ENCODE data around the gene ACOT7.

ACOT7 gene

DNA sequence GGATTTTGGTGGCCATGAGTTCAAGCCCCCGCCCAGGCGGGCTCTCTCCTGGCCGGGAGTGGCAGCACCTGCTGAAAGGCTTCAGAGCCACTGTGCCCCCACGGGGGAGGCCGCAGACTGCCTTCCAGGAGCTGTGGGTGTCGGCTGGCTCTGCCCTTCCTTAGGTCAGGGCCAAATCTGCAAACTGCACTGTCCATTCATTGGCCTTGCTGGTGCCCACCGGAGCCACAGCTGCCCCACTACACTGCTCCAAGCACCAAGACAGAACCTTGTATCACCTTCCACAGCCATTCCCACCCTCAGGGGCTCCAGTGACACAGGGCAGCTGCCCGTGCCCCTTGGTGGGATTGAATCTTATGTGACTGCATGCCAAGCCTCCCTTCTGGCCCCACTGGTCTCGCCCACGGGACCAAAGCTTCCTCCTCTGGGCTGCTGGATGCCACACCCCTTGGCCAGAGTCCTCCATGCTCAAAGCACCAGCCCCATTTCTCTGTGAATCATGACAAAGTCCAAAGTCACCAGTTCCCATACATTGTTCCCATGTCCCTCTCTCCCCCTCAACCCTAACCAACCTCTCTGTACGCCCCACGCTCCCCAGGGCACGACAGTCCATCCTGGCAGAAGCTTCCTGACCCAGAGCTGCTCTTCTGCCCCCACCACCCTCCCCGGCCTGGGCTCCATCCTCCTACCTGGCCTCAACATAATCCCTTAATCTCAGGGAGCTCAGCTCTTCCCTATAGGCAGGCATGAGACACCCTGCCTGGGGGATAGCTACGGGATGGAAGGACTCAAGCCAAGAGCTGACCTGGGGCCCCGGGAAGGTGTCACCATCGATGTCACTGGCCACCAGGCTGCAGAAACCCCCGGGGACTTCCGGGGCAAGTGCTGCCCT, 111.8 kb downstream of the ACOT7 start:
- no peak for TF ChIP-seq ZNF274 (IDR thresholded peaks at IDR 0.05; ENCODE audit: low read depth, low read length)
- H3K4me3 ChIP-seq (ENCODE audit: low read length) = no peak overlapping the region

DNA sequence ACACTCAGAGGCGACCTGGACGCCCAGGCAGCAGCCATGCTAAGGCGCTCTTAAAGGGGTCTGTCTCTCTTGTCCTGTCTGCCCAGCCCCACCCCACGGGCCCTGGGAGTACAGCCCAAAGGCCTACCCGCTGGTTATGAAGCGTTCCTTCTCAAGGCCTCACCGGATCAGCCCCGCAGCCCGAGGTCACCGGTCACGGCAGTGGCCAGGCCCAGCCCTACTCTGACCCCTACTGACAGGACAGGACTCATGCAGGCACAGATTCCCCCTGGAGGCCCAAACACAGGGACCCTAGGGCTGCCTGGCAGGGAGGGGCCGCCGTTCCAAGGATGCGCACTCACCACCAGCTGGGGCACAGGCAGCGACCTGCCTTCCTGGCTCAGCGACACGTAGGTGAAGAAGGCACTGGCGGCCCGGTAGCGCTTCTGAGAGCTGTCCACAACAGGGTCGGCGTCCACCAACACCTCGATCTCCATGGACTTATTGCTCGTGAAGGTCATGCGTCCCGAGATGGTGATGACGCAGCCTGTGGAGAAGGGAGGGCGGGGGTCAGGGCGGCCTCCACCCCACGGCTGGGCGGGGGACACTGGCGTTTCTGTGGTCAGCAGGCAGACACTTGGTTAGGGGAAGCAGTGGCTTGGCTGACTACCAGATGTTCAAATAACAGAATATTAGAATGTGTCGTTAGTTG, 112.7 kb downstream of the ACOT7 start:
- no peak for TF ChIP-seq ZNF274 (IDR thresholded peaks at IDR 0.05; ENCODE audit: low read depth, low read length)
- no peak overlapping the region for H3K4me3 ChIP-seq (ENCODE audit: low read length)

DNA sequence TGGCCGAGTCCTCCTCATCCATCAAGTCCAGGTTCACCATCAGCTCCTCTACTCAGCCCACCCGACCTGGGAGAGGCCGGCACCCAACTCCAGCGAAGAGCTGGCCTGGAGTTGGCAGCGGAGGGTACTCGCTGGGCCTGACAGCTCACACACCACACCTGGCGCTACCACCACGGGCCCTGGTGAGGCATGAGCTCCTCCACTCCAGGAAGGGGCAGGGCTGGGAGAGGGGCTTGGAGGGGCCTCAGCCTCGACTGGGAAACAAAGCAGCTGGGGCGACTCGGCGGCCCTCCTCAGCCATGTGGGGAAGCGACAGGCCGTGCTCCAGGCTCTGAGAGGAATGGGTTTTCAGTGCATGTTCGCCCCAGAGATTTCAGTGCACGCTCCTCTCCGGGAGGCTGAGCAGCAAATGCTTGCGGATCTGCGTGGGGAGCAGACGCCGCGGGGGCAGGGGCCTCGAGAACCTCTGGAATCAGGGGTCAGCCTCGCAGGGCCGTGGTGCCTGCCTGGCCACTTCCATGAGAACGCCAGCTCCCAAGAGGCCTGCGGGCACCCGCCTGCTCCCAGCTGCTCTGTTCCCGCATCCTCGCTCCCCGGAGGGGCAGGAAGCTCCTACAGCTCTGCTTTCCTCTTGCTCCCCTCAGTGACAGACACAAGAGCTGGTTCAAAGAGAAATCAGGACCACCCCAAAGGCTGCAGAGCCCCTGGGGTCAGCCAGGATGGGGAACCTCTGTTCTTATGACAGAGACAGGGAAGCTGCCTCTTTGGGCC, 113.8 kb downstream of the ACOT7 start:
- no peak overlapping the region for H3K4me3 ChIP-seq (ENCODE audit: low read length)

DNA sequence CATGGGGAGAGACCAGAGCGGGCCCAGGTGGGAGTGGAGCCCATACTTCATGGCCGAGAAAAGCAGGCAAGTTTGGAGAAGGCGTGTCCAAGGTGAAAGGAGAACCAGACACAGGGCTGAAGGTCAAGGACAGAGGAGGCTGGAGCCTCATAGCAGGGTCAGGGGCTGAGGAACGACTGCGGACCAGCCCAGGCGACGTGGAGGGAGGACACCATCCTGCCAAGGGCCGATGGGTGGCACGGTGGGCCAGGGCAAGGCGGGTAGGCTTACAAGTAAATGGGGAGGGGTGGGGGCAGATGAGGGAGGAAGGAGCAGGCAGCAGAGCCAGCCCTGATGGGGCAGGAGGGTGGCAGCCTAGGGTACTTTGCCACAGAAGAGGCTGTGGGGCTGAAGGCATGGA, 114.5 kb downstream of the ACOT7 start:
- H3K4me3 ChIP-seq (ENCODE audit: low read length) = no peak overlapping the region
- no peak for TF ChIP-seq ZNF274 (IDR thresholded peaks at IDR 0.05; ENCODE audit: low read depth, low read length)

More for the DNA sequence above, 113.8 kb downstream of the ACOT7 start:
- no peak for TF ChIP-seq ZNF274 (IDR thresholded peaks at IDR 0.05; ENCODE audit: low read depth, low read length)

DNA sequence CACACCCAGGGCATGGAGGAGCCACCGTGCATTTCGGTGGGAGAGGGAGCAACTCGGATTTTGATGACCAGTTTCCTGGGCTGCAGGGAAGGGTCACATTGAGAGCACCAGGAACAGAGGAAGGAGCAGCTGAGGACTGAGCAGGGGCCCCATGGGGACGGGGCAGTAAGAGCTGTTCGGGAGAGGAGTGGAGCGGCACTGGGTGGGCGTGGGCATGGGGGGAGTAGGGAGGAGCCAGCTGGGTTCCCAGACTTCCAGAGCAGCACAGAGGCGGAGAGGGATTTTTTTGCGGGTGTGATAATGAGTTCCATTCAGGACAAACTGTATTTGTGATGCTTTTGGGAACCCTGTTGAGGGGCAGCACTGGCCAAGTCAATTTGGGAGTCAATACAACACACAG, 115.3 kb downstream of the ACOT7 start:
- no peak for TF ChIP-seq ZNF274 (IDR thresholded peaks at IDR 0.05; ENCODE audit: low read depth, low read length)
- H3K4me3 ChIP-seq (ENCODE audit: low read length) = no peak overlapping the region

DNA sequence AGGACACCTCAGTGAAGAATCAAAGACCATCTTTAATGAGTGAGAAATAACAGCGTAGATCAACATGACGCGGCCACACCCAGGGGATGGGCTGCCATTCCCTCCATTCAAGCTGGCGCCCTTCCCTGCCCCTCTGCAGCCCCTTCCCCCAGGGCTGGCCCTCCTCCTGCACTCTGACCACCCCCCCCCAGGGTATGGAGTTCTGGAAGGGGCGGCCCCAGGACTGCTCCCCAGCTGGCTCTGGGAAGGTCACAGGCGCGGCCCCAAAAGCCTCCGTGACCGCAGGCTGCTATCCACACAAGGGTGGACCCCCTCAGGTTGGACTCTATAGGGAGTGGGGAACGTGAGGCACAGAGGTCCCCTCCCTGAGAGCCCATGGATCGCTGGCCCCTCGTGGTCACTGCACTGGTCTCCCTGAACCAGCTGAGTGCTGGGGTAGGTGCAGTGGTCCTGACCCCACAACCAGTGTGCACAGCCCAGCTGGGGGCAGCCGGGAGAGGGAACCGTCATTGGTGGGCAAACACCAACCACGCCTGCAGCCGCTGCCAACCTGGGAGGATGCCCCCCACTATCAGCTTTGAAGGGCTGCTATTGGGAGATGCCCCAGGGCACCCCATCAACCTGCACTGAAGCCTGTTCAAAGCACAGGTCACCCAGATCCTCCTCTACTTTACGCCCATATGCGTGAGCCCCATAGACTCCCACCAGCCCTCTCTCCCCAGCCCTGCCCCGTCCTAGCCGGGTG, 116.6 kb downstream of the ACOT7 start:
- TF ChIP-seq ZNF274 (IDR thresholded peaks at IDR 0.05; ENCODE audit: low read depth, low read length) = no peak
- no peak overlapping the region for H3K4me3 ChIP-seq (ENCODE audit: low read length)

DNA sequence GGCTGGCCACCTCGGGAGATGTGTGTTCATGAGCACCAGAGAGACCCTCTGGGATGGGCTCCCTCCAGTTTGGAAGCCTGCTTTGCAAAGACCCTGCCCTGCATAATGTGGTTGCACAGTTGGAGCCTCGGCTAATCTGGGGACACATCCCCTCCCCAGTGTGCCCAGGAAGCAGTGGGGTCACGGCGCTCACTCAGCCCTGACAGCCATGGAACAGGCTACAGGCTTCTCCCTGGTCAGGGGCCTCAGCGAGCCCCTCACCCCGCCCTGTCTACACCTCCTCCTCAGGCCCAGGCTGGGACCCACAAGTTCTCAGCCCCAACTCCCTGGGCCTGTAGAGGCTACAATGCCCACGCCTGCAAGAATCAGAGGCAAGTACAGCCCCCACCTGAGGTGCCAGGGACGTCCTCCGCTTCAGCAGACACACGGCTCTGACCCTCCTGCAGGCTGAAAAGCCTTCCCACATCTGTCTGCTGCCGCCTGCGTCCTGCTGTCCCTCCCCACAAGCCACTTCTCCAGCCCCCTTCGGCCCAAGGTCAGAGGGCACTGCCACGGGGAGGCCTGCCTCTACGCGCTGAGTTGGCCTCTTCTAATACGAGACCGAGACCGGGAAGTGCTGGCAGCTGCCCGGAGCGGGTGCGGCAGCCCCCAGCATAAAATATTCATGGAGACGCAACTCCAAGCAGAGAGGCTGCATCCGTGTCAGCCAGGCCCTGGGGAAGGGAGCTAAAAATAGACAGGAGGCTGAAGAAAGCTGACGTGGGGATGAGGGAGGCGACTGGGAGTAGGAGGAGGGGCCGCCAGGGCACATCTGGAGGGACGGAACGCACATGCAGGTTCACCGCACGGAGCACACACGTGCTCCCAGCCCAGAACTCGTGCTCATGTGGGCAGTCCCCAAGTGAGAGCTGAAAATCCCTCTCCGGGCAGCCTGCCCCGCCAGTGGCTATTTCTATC, 117.5 kb downstream of the ACOT7 start:
- no peak overlapping the region for H3K4me3 ChIP-seq (ENCODE audit: low read length)
- no peak for TF ChIP-seq ZNF274 (IDR thresholded peaks at IDR 0.05; ENCODE audit: low read depth, low read length)

DNA sequence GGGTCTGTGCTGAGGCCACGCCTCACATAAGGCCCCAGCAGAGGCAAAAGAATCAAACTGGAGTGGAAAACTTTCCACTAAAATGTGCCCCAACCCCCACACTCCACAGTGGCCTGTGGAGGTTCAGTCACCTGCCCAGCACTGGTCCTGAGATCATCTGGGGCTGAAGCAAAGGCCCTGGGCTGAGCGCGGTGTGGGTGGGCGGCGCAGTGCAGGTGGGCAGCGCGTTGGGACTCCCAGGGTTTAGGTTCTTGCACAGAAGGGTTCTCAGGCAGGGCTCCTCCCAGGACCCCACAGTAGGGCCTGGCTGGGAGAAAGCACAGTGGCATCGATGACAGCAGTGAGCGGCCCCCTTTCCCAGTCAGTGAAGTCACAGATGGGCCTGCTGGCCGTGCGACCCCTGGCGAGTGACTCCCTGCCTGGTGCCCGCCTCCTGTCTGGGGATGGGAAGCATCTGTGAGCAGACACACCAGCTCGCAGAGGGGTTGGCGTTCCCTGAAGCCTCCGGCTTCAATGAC, 118.9 kb downstream of the ACOT7 start:
- no peak overlapping the region for H3K4me3 ChIP-seq (ENCODE audit: low read length)
- TF ChIP-seq ZNF274 (IDR thresholded peaks at IDR 0.05; ENCODE audit: low read depth, low read length) = no peak

DNA sequence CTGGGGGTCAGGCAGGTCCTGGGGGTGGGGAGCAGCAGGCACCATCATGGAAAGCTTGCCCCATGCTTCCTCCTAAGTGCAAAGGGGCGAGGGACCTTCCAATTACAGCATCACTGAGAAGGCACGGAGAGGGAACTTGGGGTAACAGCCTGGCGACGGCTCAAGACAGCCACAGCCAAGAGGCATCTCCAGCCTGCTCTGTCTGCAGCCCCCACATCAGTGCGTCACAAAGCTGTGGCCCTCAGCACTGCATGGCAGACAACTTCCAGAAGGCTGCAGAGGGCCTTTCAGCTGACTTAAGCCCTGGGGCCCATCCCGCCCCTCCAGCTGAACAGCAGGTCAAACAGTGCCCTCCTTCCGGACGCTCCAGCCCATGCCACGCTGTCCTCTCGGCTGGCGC, 119.5 kb downstream of the ACOT7 start:
- no peak for TF ChIP-seq ZNF274 (IDR thresholded peaks at IDR 0.05; ENCODE audit: low read depth, low read length)
- H3K4me3 ChIP-seq (ENCODE audit: low read length) = no peak overlapping the region

DNA sequence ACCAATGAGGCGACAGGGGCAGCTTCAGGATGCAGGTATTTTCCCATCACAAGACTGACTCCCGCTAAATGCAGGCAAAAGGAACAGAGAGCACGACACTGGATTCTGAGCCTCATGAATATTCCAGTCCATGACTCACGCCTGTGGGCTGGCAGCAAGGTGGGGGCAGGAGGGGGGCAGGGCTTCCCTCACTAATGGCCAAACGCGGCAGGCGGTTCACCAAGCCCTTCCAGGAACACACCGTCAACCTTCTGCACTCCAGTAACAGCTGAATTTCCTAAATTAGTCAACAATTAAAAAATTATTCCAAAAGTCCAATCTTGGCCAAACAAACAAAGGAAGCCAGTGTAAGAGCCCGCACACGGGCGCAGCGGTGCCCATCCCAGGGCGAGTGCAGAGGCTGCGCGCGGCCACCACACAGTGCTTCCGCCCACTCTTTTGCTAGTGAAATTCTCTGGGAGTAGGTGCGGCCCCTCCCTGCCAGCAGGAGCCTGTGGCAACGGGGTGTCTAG, 120.1 kb downstream of the ACOT7 start:
- TF ChIP-seq ZNF274 (IDR thresholded peaks at IDR 0.05; ENCODE audit: low read depth, low read length) = no peak
- no peak overlapping the region for H3K4me3 ChIP-seq (ENCODE audit: low read length)

DNA sequence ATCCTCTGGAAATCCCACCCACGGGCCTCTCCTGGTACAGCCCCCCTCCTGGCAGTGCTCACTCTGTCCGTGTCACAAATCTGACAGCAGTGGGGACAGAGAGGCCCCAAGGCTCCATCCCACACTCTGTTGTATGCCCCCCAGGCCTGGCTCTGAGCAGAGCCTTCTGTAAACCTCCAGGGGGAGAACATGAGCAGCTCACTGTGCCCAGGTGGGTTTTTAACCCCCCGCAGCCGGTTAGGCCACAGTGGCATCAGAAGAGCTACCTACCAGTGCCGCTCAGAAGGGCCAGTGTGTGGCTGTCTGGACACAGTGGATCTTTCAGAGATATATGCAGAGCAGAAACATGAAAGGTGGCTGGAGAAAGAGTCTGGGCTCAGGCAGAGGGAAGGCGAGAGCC, 120.7 kb downstream of the ACOT7 start:
- no peak for TF ChIP-seq ZNF274 (IDR thresholded peaks at IDR 0.05; ENCODE audit: low read depth, low read length)

DNA sequence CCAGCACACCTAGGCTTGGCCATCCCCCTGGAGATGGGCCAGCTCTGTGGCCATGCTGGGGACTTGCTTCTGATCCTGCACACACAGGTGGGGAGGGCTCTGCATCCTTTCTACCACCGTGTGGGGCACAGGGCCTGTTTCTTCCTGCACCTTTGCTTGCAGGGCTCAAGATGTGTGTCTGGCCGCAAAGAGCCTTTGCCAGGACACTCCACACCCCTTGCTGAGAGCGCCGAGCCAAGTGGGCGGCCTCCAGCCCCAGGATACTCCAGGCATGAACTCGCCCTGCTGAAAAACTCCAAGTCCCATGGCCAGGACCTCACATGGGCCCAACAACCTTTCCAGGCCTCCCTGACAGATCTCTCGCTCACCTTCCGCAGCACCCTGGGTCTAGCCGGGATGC, 121.1 kb downstream of the ACOT7 start:
- no peak for TF ChIP-seq ZNF274 (IDR thresholded peaks at IDR 0.05; ENCODE audit: low read depth, low read length)
- H3K4me3 ChIP-seq (ENCODE audit: low read length) = no peak overlapping the region

More for the DNA sequence above, 120.7 kb downstream of the ACOT7 start:
- H3K4me3 ChIP-seq (ENCODE audit: low read length) = no peak overlapping the region
